ENCODE results near the gene SP8. TPM values are rescaled to one million over a fixed set of nuclear protein-coding genes. Genes with fewer than 3 reads are reported as not detected.

SP8 gene
- total RNA-seq, 1 donor from 2014 or later = not detected

GRCh38 chr7:20779041-20779440, 7.6 kb downstream of the SP8 start:
- Mint-ChIP-seq H3K9me3 (no peaks in the 10 kb centered on the region), H3K4me3 (ENCODE audit: low read depth) (no peak overlapping the region), H3K36me3 (ENCODE audit: low read depth) (peaks cover 3% of the 10 kb centered on the region), H3K4me1 (ENCODE audit: low read depth) (peaks cover 9% of the 10 kb centered on the region), H3K27me3 (ENCODE audit: low read depth) (peaks cover 80% of the 10 kb centered on the region), H3K27ac (no peak overlapping the region)
- intact Hi-C loops (cut with micrococcal nuclease) = no loop called here
- DNase-seq (ENCODE audit: low spot score) = no peak

GRCh38 chr7:20778063-20778721, 8.5 kb downstream of the SP8 start:
- intact Hi-C loops (cut with micrococcal nuclease) = no loop called here
- DNase-seq (ENCODE audit: low spot score) = no peak

DNA sequence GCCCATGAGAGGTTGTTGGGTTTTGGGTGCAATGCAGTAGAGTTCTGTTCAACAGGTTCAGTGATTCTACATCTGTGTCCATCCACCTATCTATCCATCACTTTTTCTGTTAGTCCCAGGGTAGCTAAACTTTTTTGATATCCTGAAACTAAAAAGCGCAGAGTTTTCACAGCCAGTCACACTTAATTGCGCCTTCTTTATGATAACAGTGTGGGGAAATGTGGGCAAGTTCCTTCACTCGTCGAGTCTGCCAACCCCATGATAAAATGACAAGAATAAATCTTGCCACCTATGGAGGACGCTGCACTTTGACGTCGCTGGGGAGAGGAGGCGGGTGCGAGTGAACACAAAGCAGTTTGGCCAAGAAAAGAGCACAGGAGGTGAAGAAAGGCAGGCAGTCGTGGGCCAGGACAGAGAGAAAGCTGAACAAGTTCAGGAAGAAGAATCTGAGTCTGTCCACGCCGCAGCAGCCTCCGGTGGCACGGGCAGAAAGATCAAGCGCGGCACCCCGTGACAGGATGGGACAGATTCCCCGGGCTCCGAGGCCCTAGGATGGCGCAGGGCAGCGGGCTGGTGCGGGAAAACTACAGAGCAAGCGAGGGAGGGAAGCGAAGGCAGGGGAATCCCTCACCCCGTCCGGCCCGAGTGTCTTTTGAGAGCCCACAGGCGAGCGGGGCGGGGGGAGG, 9.2 kb downstream of the SP8 start:
- Mint-ChIP-seq H3K4me1 (ENCODE audit: low read depth) (peaks cover 5% of the 10 kb centered on the region), H3K27ac (no peak overlapping the region), H3K4me3 (ENCODE audit: low read depth) (peak overlapping the region; percentile 20), H3K27me3 (ENCODE audit: low read depth) (peaks cover 67% of the 10 kb centered on the region), H3K9me3 (no peaks in the 10 kb centered on the region), H3K36me3 (ENCODE audit: low read depth) (no peaks in the 10 kb centered on the region)
- intact Hi-C loops (cut with micrococcal nuclease) = loop anchor here (1.0 to 2.0 kb wide), 2 partner anchors 477 to 989 kb away; no protein-coding TSS in a partner anchor
- DNase-seq (ENCODE audit: low spot score) = no peak

More at GRCh38 chr7:20778063-20778721, 8.5 kb downstream of the SP8 start:
- Mint-ChIP-seq H3K27ac (no peak overlapping the region), H3K4me1 (ENCODE audit: low read depth) (peaks cover 5% of the 10 kb centered on the region), H3K9me3 (no peaks in the 10 kb centered on the region), H3K4me3 (ENCODE audit: low read depth) (no peak overlapping the region), H3K27me3 (ENCODE audit: low read depth) (peaks cover 74% of the 10 kb centered on the region), H3K36me3 (ENCODE audit: low read depth) (no peaks in the 10 kb centered on the region)

DNA sequence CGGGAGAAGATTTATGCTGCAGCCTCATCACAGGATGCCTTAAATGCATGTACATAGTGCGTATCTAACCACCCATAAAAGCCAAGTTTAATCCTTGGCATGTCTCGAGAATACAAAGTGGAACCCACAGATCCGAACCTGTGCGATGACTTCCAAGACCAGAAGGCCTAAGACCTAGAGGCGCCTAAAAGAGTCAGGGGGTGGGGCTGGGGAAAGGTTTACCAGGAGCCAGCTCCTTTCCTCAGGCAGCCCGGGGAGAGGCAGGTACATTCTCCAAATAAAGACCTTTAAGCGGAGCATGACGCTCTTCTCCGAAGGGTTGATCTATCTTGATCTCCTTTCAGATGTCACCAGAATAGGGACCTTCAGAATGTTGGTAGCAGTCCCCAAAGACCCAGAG, 9.7 kb downstream of the SP8 start:
- Mint-ChIP-seq H3K4me3 (ENCODE audit: low read depth) (no peak overlapping the region), H3K36me3 (ENCODE audit: low read depth) (no peaks in the 10 kb centered on the region), H3K4me1 (ENCODE audit: low read depth) (peaks cover 5% of the 10 kb centered on the region), H3K9me3 (no peaks in the 10 kb centered on the region), H3K27ac (no peak overlapping the region), H3K27me3 (ENCODE audit: low read depth) (peaks cover 68% of the 10 kb centered on the region)
- intact Hi-C loops (cut with micrococcal nuclease) = loop anchor here (1.0 to 2.0 kb wide), 2 partner anchors 477 to 990 kb away; no protein-coding TSS in a partner anchor
- no peak for DNase-seq (ENCODE audit: low spot score)

DNA sequence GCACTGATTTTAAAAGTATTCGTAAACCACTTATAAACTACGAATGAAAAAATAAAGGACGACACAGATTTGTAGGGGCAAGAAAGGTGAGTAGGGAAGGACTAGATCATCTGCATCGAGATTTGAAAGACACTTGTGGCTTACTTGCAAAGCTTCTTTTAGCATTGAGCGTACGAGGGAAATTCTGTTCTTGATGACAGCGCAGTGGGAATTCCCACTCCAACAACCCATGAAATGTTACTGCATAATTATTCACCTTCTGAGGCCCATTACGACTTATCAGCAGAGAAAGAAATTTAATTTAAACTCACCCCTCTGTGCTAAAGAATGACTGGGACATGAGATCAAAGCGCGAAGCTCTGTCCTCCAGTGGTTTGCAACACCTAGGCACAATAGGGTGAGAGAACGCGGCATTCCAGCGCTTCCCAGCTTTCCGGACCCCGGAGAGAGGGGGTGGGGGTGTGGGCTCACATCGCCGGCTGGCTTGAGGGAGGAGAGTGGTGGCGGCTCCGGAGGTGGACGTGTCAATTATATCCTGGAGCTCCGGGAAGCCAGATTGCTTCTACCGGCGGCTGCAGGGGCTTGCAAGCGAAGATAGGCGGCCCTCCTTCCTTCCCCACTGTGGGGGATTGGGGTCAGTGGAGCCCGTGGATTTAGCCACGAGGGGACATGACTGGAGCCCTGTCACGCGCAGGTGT, 10.3 kb downstream of the SP8 start:
- DNase-seq (ENCODE audit: low spot score) = no peak
- Mint-ChIP-seq H3K36me3 (ENCODE audit: low read depth) (no peaks in the 10 kb centered on the region), H3K27ac (no peak overlapping the region), H3K9me3 (no peaks in the 10 kb centered on the region), H3K4me1 (ENCODE audit: low read depth) (peaks cover 5% of the 10 kb centered on the region), H3K4me3 (ENCODE audit: low read depth) (no peak overlapping the region), H3K27me3 (ENCODE audit: low read depth) (peaks cover 63% of the 10 kb centered on the region)
- intact Hi-C loops (cut with micrococcal nuclease) = loop anchor here (2.0 kb wide), 1 partner anchor 990 kb away; no protein-coding TSS in a partner anchor

DNA sequence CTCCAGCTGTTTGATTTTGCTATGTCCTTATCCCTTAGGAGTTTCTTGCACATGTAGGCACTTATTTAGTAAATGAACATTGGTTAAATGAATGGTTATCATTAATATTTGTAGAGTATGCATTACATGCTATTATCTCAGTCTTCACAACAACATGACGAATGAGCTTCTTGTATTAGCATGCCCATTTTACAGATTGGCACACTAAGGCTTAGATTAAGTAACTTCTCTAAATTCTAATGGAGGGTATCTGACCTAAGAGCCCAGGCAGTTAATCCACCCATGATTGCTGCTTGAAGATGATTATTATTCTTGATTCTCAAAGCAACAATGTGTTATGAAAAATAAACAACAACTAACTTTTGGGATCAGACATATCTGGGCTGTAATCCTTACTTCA, 32.7 kb downstream of the SP8 start:
- Mint-ChIP-seq H3K36me3 (ENCODE audit: low read depth) (no peaks in the 10 kb centered on the region), H3K27me3 (ENCODE audit: low read depth) (no peaks in the 10 kb centered on the region), H3K27ac (no peak overlapping the region), H3K9me3 (no peaks in the 10 kb centered on the region), H3K4me1 (ENCODE audit: low read depth) (no peaks in the 10 kb centered on the region), H3K4me3 (ENCODE audit: low read depth) (no peak overlapping the region)
- intact Hi-C loops (cut with micrococcal nuclease) = no loop called here
- DNase-seq (ENCODE audit: low spot score) = no peak

- H3K9me3 Mint-ChIP-seq = no peaks in the 10 kb centered on the region
- H3K4me1 Mint-ChIP-seq (ENCODE audit: low read depth) = no peaks in the 10 kb centered on the region
- no peak for DNase-seq (ENCODE audit: low spot score)
- H3K4me3 Mint-ChIP-seq (ENCODE audit: low read depth) = no peak overlapping the region
- no peaks in the 10 kb centered on the region for H3K36me3 Mint-ChIP-seq (ENCODE audit: low read depth)
- intact Hi-C loops (cut with micrococcal nuclease) = no loop called here
- no peaks in the 10 kb centered on the region for H3K27me3 Mint-ChIP-seq (ENCODE audit: low read depth)
- no peak overlapping the region for H3K27ac Mint-ChIP-seq
These were observed 36.8 kb downstream of the SP8 start for GRCh38 chr7:20749906-20750305.

GRCh38 chr7:20748853-20749252, 37.8 kb downstream of the SP8 start:
- intact Hi-C loops (cut with micrococcal nuclease) = no loop called here
- no peaks in the 10 kb centered on the region for H3K9me3 Mint-ChIP-seq
- no peaks in the 10 kb centered on the region for H3K27me3 Mint-ChIP-seq (ENCODE audit: low read depth)
- H3K27ac Mint-ChIP-seq = no peak overlapping the region
- DNase-seq (ENCODE audit: low spot score) = no peak
- H3K4me3 Mint-ChIP-seq (ENCODE audit: low read depth) = no peak overlapping the region
- no peaks in the 10 kb centered on the region for H3K4me1 Mint-ChIP-seq (ENCODE audit: low read depth)
- no peaks in the 10 kb centered on the region for H3K36me3 Mint-ChIP-seq (ENCODE audit: low read depth)

GRCh38 chr7:20747001-20747400, 39.7 kb downstream of the SP8 start:
- Mint-ChIP-seq H3K4me1 (ENCODE audit: low read depth) (no peaks in the 10 kb centered on the region), H3K36me3 (ENCODE audit: low read depth) (no peaks in the 10 kb centered on the region), H3K9me3 (no peaks in the 10 kb centered on the region), H3K27me3 (ENCODE audit: low read depth) (no peaks in the 10 kb centered on the region), H3K27ac (no peak overlapping the region), H3K4me3 (ENCODE audit: low read depth) (no peak overlapping the region)
- DNase-seq (ENCODE audit: low spot score) = no peak
- intact Hi-C loops (cut with micrococcal nuclease) = no loop called here

GRCh38 chr7:20745702-20746101, 41.0 kb downstream of the SP8 start:
- no peaks in the 10 kb centered on the region for H3K4me1 Mint-ChIP-seq (ENCODE audit: low read depth)
- no peak for DNase-seq (ENCODE audit: low spot score)
- intact Hi-C loops (cut with micrococcal nuclease) = no loop called here
- no peaks in the 10 kb centered on the region for H3K9me3 Mint-ChIP-seq
- H3K27me3 Mint-ChIP-seq (ENCODE audit: low read depth) = no peaks in the 10 kb centered on the region
- H3K36me3 Mint-ChIP-seq (ENCODE audit: low read depth) = no peaks in the 10 kb centered on the region
- no peak overlapping the region for H3K4me3 Mint-ChIP-seq (ENCODE audit: low read depth)
- H3K27ac Mint-ChIP-seq = no peak overlapping the region

GRCh38 chr7:20744954-20745446, 41.7 kb downstream of the SP8 start:
- intact Hi-C loops (cut with micrococcal nuclease) = no loop called here
- no peaks in the 10 kb centered on the region for H3K36me3 Mint-ChIP-seq (ENCODE audit: low read depth)
- H3K9me3 Mint-ChIP-seq = no peaks in the 10 kb centered on the region
- no peaks in the 10 kb centered on the region for H3K27me3 Mint-ChIP-seq (ENCODE audit: low read depth)
- no peaks in the 10 kb centered on the region for H3K4me1 Mint-ChIP-seq (ENCODE audit: low read depth)
- H3K4me3 Mint-ChIP-seq (ENCODE audit: low read depth) = no peak overlapping the region
- H3K27ac Mint-ChIP-seq = no peak overlapping the region
- DNase-seq (ENCODE audit: low spot score) = no peak

DNA sequence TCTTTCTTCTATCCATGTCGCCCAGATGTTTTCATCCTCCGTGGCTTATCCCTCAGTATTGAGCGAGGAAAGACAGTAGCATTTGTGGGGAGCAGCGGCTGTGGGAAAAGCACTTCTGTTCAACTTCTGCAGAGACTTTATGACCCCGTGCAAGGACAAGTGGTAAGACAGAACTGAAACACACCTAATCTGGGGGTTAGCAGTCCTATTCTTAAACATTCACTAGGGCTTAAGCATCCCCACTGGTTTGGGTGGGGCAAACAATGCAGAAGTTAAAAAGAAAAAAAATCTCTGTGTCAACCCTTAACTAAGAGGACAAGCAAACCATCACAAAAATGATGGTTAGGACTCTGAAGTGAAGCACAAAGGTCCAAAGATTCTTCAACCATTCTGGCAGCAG, 43.8 kb downstream of the SP8 start:
- no peaks in the 10 kb centered on the region for H3K27me3 Mint-ChIP-seq (ENCODE audit: low read depth)
- H3K9me3 Mint-ChIP-seq = no peaks in the 10 kb centered on the region
- H3K4me3 Mint-ChIP-seq (ENCODE audit: low read depth) = no peak overlapping the region
- intact Hi-C loops (cut with micrococcal nuclease) = no loop called here
- no peaks in the 10 kb centered on the region for H3K36me3 Mint-ChIP-seq (ENCODE audit: low read depth)
- H3K4me1 Mint-ChIP-seq (ENCODE audit: low read depth) = no peaks in the 10 kb centered on the region
- no peak for DNase-seq (ENCODE audit: low spot score)
- H3K27ac Mint-ChIP-seq = no peak overlapping the region

DNA sequence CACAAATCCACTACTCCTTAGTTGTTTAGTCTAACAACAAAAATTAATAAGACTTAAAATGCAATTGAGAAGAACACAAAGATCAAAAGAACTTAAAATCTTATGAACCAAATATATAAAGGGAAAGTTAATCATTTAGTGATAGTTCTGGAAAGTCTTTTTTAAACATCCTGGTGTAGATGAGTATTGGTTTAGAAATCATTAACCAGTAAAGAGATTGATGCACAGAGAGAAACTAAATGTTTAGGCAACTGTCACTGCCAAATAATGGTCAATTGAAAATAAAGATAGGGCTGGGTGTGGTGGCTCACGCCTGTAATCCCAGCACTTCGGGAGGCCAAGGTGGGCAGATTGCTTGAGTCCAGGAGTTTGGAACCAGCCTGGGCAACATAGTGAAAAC, 44.9 kb downstream of the SP8 start:
- Mint-ChIP-seq H3K27me3 (ENCODE audit: low read depth) (no peaks in the 10 kb centered on the region), H3K27ac (no peak overlapping the region), H3K4me3 (ENCODE audit: low read depth) (no peak overlapping the region), H3K9me3 (no peaks in the 10 kb centered on the region), H3K36me3 (ENCODE audit: low read depth) (no peaks in the 10 kb centered on the region), H3K4me1 (ENCODE audit: low read depth) (no peaks in the 10 kb centered on the region)
- DNase-seq (ENCODE audit: low spot score) = no peak
- intact Hi-C loops (cut with micrococcal nuclease) = no loop called here

Measured in activated T-helper 2 cell treated with anti-CD3 and anti-CD28 coated beads, Interferon-gamma antibody, Interleukin-2, Interleukin-4, amounts not matched to agents 10 μg/mL and 5 μg/mL and 100 μg/mL, durations not matched to agents 14 hours and 24 hours and 36 hours (primary cell).